Stomach smooth muscle (tissue), 2 donors: ENCODE data around the gene CUEDC1.

ENCODE experiments used
- H3K27ac ChIP-seq: one replicate; pipeline ENCODE4 v1.7.0; 2013; ENCODE audit warnings: mild to moderate bottlenecking, low read length, inconsistent platforms
- H3K27me3 ChIP-seq, 2 donors: one replicate each; pipeline ENCODE4 v1.7.0; 2013; ENCODE audit warnings: low read length in 2 of 2; ENCODE audit not compliant: insufficient read depth in 2 of 2, control insufficient read depth in 1 of 2
- H3K36me3 ChIP-seq, 2 donors: one replicate each; pipeline ENCODE4 v1.7.0; 2013; ENCODE audit warnings: low read length in 2 of 2; ENCODE audit not compliant: control insufficient read depth in 2 of 2, insufficient read depth in 2 of 2
- H3K4me1 ChIP-seq: one replicate; pipeline ENCODE4 v1.7.0; 2013; ENCODE audit warnings: low read length; ENCODE audit not compliant: control insufficient read depth, insufficient read depth
- H3K4me3 ChIP-seq, 2 donors: one replicate each; pipeline ENCODE4 v1.7.0; 2013; ENCODE audit warnings: low read length in 2 of 2
- H3K9ac ChIP-seq, 2 donors: one replicate each; pipeline ENCODE4 v1.7.0; 2013; ENCODE audit warnings: low read length in 2 of 2, mild to moderate bottlenecking in 1 of 2
- H3K9me3 ChIP-seq, 2 donors: one replicate each; pipeline ENCODE4 v1.7.0; 2013; ENCODE audit warnings: low read length in 2 of 2; ENCODE audit not compliant: control insufficient read depth in 2 of 2
- donor health status: healthy.
- donor health status: Pancreatic carcinoma.

Gene CUEDC1

GRCh38 chr17:57937492-57937891 is 17.7 kb downstream of the CUEDC1 start:
- H3K27ac ChIP-seq, result peak overlapping the region; percentile 99
- no peaks in the 10 kb centered on the region for H3K36me3 ChIP-seq
- H3K9ac ChIP-seq, result no peak overlapping the region
- no peaks in the 10 kb centered on the region for H3K27me3 ChIP-seq
- no peaks in the 10 kb centered on the region for H3K9me3 ChIP-seq
- no peak overlapping the region for H3K4me3 ChIP-seq
- peaks cover 92% of the 10 kb centered on the region for H3K4me1 ChIP-seq

GRCh38 chr17:57935833-57936807 is 19.1 kb downstream of the CUEDC1 start:
- Histone ChIP-seq H3K9me3 (no peaks in the 10 kb centered on the region), H3K27me3 (no peaks in the 10 kb centered on the region), H3K36me3 (no peaks in the 10 kb centered on the region), H3K4me1 (peaks cover 90% of the 10 kb centered on the region), H3K27ac (peak overlapping the region; percentile 99), H3K4me3 (peak overlapping the region; percentile 28 to 59), H3K9ac (peak overlapping the region; percentile 67 to 76)

- Histone ChIP-seq H3K27ac (peak overlapping the region; percentile 74), H3K9ac (peak overlapping the region in 1 of 2 donors; percentile 13), H3K4me1 (peaks cover 92% of the 10 kb centered on the region)
These were observed 23.6 kb downstream of the CUEDC1 start for GRCh38 chr17:57931488-57932137.

GRCh38 chr17:57930239-57930638 is 25.0 kb downstream of the CUEDC1 start:
- Histone ChIP-seq H3K27me3 (no peaks in the 10 kb centered on the region), H3K4me1 (peaks cover 92% of the 10 kb centered on the region), H3K9ac (peak overlapping the region; percentile 5 to 42), H3K36me3 (no peaks in the 10 kb centered on the region), H3K4me3 (no peak overlapping the region), H3K9me3 (no peaks in the 10 kb centered on the region), H3K27ac (peak overlapping the region; percentile 74)

More at GRCh38 chr17:57931488-57932137, 23.6 kb downstream of the CUEDC1 start:
- Histone ChIP-seq H3K9me3 (no peaks in the 10 kb centered on the region), H3K4me3 (no peak overlapping the region), H3K36me3 (no peaks in the 10 kb centered on the region), H3K27me3 (no peaks in the 10 kb centered on the region)

GRCh38 chr17:57929386-57929785 is 25.8 kb downstream of the CUEDC1 start:
- no peak overlapping the region for H3K9ac ChIP-seq
- no peaks in the 10 kb centered on the region for H3K9me3 ChIP-seq
- H3K4me3 ChIP-seq, result no peak overlapping the region
- H3K27me3 ChIP-seq, result no peaks in the 10 kb centered on the region
- H3K27ac ChIP-seq, result peak overlapping the region; percentile 74
- H3K36me3 ChIP-seq, result no peaks in the 10 kb centered on the region
- H3K4me1 ChIP-seq, result peaks cover 92% of the 10 kb centered on the region

GRCh38 chr17:57928928-57929327 is 26.3 kb downstream of the CUEDC1 start:
- no peaks in the 10 kb centered on the region for H3K27me3 ChIP-seq
- peaks cover 93% of the 10 kb centered on the region for H3K4me1 ChIP-seq
- H3K36me3 ChIP-seq, result no peaks in the 10 kb centered on the region
- H3K9me3 ChIP-seq, result no peaks in the 10 kb centered on the region
- H3K27ac ChIP-seq, result peak overlapping the region; percentile 74
- no peak overlapping the region for H3K9ac ChIP-seq
- H3K4me3 ChIP-seq, result no peak overlapping the region

- Histone ChIP-seq H3K27ac (peak overlapping the region; percentile 80), H3K9ac (peak overlapping the region; percentile 24 to 58)
These were observed 28.0 kb downstream of the CUEDC1 start for GRCh38 chr17:57927048-57927723.

GRCh38 chr17:57926723-57927047 is 28.5 kb downstream of the CUEDC1 start:
- Histone ChIP-seq H3K4me1 (peaks cover 92% of the 10 kb centered on the region), H3K27ac (peak overlapping the region; percentile 80), H3K9ac (peak overlapping the region; percentile 24 to 58), H3K27me3 (no peaks in the 10 kb centered on the region), H3K4me3 (no peak overlapping the region), H3K36me3 (peaks cover 0 to 2% of the 10 kb centered on the region in 2 donors), H3K9me3 (no peaks in the 10 kb centered on the region)

More at GRCh38 chr17:57927048-57927723, 28.0 kb downstream of the CUEDC1 start:
- peaks cover 92% of the 10 kb centered on the region for H3K4me1 ChIP-seq
- H3K9me3 ChIP-seq, result no peaks in the 10 kb centered on the region
- H3K4me3 ChIP-seq, result peak overlapping the region in 1 of 2 donors; percentile 29
- H3K36me3 ChIP-seq, result peaks cover 0 to 2% of the 10 kb centered on the region in 2 donors
- no peaks in the 10 kb centered on the region for H3K27me3 ChIP-seq

- peak overlapping the region; percentile 98 for H3K27ac ChIP-seq
- peaks cover 92% of the 10 kb centered on the region for H3K4me1 ChIP-seq
- H3K27me3 ChIP-seq, result no peaks in the 10 kb centered on the region
- no peaks in the 10 kb centered on the region for H3K9me3 ChIP-seq
- peak overlapping the region; percentile 13 to 56 for H3K9ac ChIP-seq
- H3K36me3 ChIP-seq, result peaks cover 0 to 2% of the 10 kb centered on the region in 2 donors
- peak overlapping the region; percentile 8 to 9 for H3K4me3 ChIP-seq
These were observed 29.7 kb downstream of the CUEDC1 start for GRCh38 chr17:57925361-57925990.

- H3K36me3 ChIP-seq, result peaks cover 0 to 2% of the 10 kb centered on the region in 2 donors
- peak overlapping the region; percentile 13 to 28 for H3K9ac ChIP-seq
- H3K9me3 ChIP-seq, result no peaks in the 10 kb centered on the region
- H3K27ac ChIP-seq, result peak overlapping the region; percentile 98
- peaks cover 93% of the 10 kb centered on the region for H3K4me1 ChIP-seq
- no peaks in the 10 kb centered on the region for H3K27me3 ChIP-seq
- peak overlapping the region in 1 of 2 donors; percentile 15 for H3K4me3 ChIP-seq
These were observed 30.5 kb downstream of the CUEDC1 start for GRCh38 chr17:57924677-57925076.
